NCI-H2107 treated with DMSO at 0.1 percent for 48 hours (cell line): ENCODE measurements around the gene ILK.

ENCODE experiments used
- DNase-seq: peaks from one replicate; lab custom pipeline; 2025; ENCODE audit not compliant: unreplicated experiment; lab: John Stamatoyannopoulos, UW

The ILK gene

GRCh38 chr11:6654281-6655019 is 50.9 kb downstream of the ILK start:
- no peak for DNase-seq

DNA sequence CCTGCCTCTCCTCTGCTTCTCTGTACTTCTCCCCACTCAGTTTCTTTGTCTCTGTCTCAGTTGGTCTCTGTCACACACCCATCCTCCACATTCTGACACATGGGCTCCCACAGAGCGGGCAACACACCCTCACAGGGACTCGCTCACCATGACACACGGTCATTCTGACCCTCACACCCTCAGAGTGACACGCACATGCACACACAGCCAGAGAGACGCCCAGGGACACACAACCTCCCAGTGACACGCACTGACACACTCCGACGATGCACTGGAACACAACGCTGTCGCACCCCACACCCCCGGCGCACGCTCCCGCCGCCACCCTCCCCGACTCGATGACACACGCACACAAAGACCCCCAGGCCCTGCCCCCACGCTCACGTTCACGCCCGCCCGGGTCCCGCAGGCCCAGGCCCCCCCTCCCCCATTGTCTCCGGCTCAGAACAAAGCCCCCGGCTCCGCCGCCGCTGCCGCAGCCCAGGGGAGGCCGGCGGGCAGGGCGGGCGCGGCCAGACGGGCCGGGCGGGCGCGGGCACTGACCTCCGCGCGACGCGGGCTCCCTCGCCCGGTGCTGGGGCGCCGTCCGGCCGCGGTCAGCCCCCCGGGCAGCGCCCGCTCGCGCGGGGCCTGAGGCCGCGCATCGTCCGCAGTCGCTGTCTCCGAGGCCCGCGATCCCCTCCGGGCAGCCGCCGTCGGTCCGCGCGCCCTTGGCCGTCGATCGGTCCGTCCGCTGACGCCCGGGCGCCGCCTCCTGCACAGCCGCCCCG is 51.6 kb downstream of the ILK start:
- no peak for DNase-seq

DNA sequence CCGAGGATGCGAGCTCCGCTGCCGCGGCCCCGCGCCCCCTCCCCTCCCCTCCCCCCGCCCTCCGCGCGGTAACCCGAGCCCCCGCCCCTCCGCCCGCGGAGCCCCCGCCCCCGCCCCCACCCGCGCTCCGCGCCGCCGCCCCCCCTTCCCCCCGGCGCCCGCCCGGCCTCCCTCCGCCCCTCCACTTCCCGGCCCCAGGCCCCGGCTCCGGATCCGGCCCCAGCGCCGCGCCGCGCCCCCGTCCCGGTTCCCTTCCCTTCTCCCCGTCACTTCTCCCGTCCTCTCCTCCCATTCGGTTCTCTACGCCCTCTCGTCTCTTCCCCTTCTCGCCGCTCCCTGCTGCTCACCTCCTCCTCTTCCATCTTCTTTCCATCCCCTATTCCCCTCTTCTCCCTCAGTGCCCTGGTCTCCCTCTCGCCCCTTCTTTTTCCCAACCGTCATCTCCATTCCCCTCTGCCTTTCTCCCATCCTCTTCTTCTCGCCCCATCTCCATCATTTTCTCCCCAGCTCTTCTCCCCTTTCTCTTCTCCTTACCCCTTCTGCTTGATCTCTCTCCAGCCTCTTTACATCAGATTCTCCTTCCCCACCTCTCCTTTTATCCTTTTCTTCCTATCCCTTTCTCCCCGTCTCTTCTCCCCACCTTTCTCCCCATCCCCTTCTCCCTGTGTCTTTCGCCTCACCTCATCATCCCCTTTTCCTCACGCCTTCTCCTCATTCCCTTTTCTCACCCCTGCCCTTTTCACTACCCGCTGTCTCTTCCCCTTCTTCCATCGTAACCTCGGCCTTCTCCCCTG is 52.4 kb downstream of the ILK start, which contains the start of gene DCHS1:
Gene DCHS1 (minus strand): TSS at position 20 of the 794 bp plus-strand sequence. CDS start 14,196 bp downstream, outside the sequence.
- no peak for DNase-seq

DNA sequence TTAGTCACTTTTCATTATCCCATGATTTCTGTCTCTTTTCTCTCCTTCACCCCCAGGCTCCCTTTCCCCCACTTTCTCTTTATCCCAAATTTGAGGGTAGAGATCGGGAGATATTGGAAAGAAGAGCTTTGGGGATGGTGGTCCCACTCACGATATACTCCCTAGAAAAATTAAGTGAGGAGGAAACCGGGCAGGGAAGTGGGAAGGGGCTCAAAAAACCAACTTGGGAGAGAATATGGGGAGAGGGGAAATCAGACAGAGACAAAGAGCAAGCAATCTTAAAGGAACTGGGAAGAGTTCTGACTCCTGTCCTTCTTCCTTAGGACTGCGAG is 53.0 kb downstream of the ILK start:
- DNase-seq: no peak

GRCh38 chr11:6656936-6657335 is 53.4 kb downstream of the ILK start:
- no peak for DNase-seq

GRCh38 chr11:6657346-6657745 is 53.8 kb downstream of the ILK start:
- no peak for DNase-seq

DNA sequence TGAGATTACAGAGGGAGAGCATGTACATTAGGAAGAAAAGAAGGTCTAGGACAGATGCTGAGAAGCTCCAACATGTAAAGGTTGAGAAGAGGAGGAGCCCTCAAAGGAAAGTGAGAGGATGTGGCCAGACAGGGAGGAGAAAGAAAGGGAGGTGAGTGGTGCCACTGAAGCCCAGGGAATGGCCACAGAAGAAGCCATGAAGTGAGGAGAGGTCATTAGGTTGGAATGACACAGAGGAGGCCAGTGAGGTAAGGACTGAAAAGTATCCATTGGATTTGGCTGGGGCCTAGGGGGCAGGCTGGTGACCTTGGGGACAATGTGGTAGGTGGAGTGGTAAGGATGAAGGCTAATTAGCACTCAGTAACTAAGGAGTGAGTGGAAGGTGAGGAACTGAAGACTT is 55.1 kb downstream of the ILK start:
- no peak for DNase-seq
